CD4-positive, alpha-beta T cell (primary cell): ENCODE data around the gene CCKAR. TPM values are rescaled to one million over a fixed set of nuclear protein-coding genes. Genes with fewer than 3 reads are reported as not detected.

Experiments used
- ATAC-seq: fragments of 200-7000 bp; cut with Tn5 transposase; one replicate; pipeline ENCODE4 v1.10.0; 2022; ENCODE audit warnings: mild to moderate bottlenecking; ENCODE audit not compliant: poor library complexity
- CTCF ChIA-PET: fragments of 350-600 bp; sonication (Branson Sonifier 250); formaldehyde crosslinking; loops from one replicate; lab custom pipeline; 2021; ENCODE audit warnings: antibody characterized with exemption, inconsistent platforms; lab: Charles Lee
- POLR2A ChIA-PET: fragments of 350-600 bp; sonication (Branson Sonifier 250); formaldehyde crosslinking; loops from one replicate; lab custom pipeline; 2021; ENCODE audit warnings: antibody characterized with exemption, inconsistent platforms; lab: Charles Lee
- DNase-seq, 14 experiments: peaks; one replicate each; pipeline ENCODE4 v3.0.0-alpha.2; 2013 to 2020; ENCODE audit warnings: mixed read lengths in 2 of 14
- H3K27ac ChIP-seq, 2 donors: one replicate each; pipeline versions ENCODE4 v1.5.1 to v1.7.0; 2013; ENCODE audit warnings: low read length in 2 of 2, low read depth in 1 of 2, mild to moderate bottlenecking in 1 of 2
- H3K27me3 ChIP-seq, 2 experiments: 1 replicate in 1 of 2; 2 replicates in 1 of 2; pipeline versions ENCODE4 v1.6.1 to v1.7.0; 2013; ENCODE audit warnings: low read length in 2 of 2, control low read depth in 1 of 2, mild to moderate bottlenecking in 1 of 2, moderate library complexity in 1 of 2; ENCODE audit not compliant: insufficient read depth in 2 of 2, control insufficient read depth in 1 of 2
- H3K36me3 ChIP-seq: one replicate; pipeline ENCODE4 v1.6.1; 2013; ENCODE audit warnings: low read length, control low read depth; ENCODE audit not compliant: insufficient read depth
- H3K4me1 ChIP-seq: one replicate; pipeline ENCODE4 v1.6.1; 2013; ENCODE audit warnings: low read length, control low read depth; ENCODE audit not compliant: insufficient read depth
- H3K4me3 ChIP-seq: one replicate; pipeline ENCODE4 v1.5.1; 2013; ENCODE audit warnings: mild to moderate bottlenecking, low read length, moderate library complexity
- H3K9me3 ChIP-seq, 2 experiments: 1 replicate in 1 of 2; 2 replicates in 1 of 2; pipeline versions ENCODE4 v1.6.1 to v1.7.0; 2013; ENCODE audit warnings: low read length in 2 of 2, mild to moderate bottlenecking in 2 of 2, control low read depth in 1 of 2, moderate library complexity in 1 of 2; ENCODE audit not compliant: control insufficient read depth in 1 of 2, insufficient read depth in 1 of 2
- H3K27ac Mint-ChIP-seq: one replicate; pipeline ENCODE4 v1.8.0; 2020; ENCODE audit warnings: mixed read lengths
- H3K27me3 Mint-ChIP-seq: one replicate; pipeline ENCODE4 v1.8.0; 2021; ENCODE audit warnings: mixed read lengths
- H3K36me3 Mint-ChIP-seq: one replicate; pipeline ENCODE4 v1.8.0; 2021; ENCODE audit warnings: low read depth, mixed read lengths
- H3K4me1 Mint-ChIP-seq: one replicate; pipeline ENCODE4 v1.8.0; 2021; ENCODE audit warnings: low read depth, mixed read lengths
- H3K4me3 Mint-ChIP-seq: one replicate; pipeline ENCODE4 v1.8.0; 2020; ENCODE audit warnings: mild to moderate bottlenecking, mixed read lengths
- H3K9me3 Mint-ChIP-seq: one replicate; pipeline ENCODE4 v1.8.0; 2020; ENCODE audit warnings: mixed read lengths
- CTCF ChIP-seq: fragments of 200-600 bp; IDR thresholded peaks from one replicate; pipeline ENCODE4 v1.8.0; 2022; ENCODE audit warnings: antibody characterized with exemption, mild to moderate bottlenecking
- intact Hi-C, 2 experiments: fragments of 100-400 bp; cut with DNase I in 1 of 2; cut with micrococcal nuclease in 1 of 2; formaldehyde crosslinking; loops; one replicate each; pipeline versions ENCODE4 v1.15.1 to v1.9.0; 2023 to 2025; cut with DNase I, micrococcal nuclease
- total RNA-seq, 174 experiments: library from RNA in 2 of 174; stranded (reverse) in 2 of 174; gene quantifications; one replicate each; pipeline ENCODE4 v1.2.3 and lab custom pipeline; 2021 to 2026

CCKAR gene
- total RNA-seq, 2 experiments from 2014 or later: not detected

GRCh38 chr4:26525136-26525770 lies 35.0 kb upstream of the CCKAR start:
- no peak for DNase-seq
- ATAC-seq: no peak
- Mint-ChIP-seq H3K4me3 (no peak overlapping the region), H3K27me3 (peaks cover 5% of the 10 kb centered on the region), H3K9me3 (no peaks in the 10 kb centered on the region), H3K36me3 (no peaks in the 10 kb centered on the region), H3K27ac (no peak overlapping the region), H3K4me1 (no peaks in the 10 kb centered on the region)
- POLR2A ChIA-PET: no interaction called here
- no peaks in the 10 kb centered on the region for H3K4me1 ChIP-seq
- intact Hi-C loops: no loop called here
- peaks cover 0 to 6% of the 10 kb centered on the region in 2 experiments for H3K27me3 ChIP-seq
- H3K27ac ChIP-seq: no peak overlapping the region
- CTCF ChIA-PET: no interaction called here
- TF ChIP-seq CTCF: no peak
- H3K36me3 ChIP-seq: no peaks in the 10 kb centered on the region
- no peak overlapping the region for H3K4me3 ChIP-seq
- H3K9me3 ChIP-seq: no peaks in the 10 kb centered on the region

GRCh38 chr4:26524011-26524410 lies 33.7 kb upstream of the CCKAR start:
- CTCF ChIA-PET: no interaction called here
- Mint-ChIP-seq H3K27ac (no peak overlapping the region), H3K4me1 (no peaks in the 10 kb centered on the region), H3K9me3 (no peaks in the 10 kb centered on the region), H3K36me3 (no peaks in the 10 kb centered on the region), H3K4me3 (no peak overlapping the region), H3K27me3 (peaks cover 5% of the 10 kb centered on the region)
- POLR2A ChIA-PET: no interaction called here
- Histone ChIP-seq H3K27ac (no peak overlapping the region), H3K4me3 (no peak overlapping the region), H3K4me1 (no peaks in the 10 kb centered on the region), H3K36me3 (no peaks in the 10 kb centered on the region), H3K9me3 (no peaks in the 10 kb centered on the region), H3K27me3 (peaks cover 0 to 6% of the 10 kb centered on the region in 2 experiments)
- ATAC-seq (no peak), DNase-seq (no peak)
- intact Hi-C loops: no loop called here
- no peak for TF ChIP-seq CTCF

GRCh38 chr4:26522478-26522877 lies 32.2 kb upstream of the CCKAR start:
- POLR2A ChIA-PET: no interaction called here

More at GRCh38 chr4:26522478-26522877, 32.2 kb upstream of the CCKAR start:
- ATAC-seq (no peak), DNase-seq (no peak)
- no peak overlapping the region for H3K4me3 ChIP-seq
- no peaks in the 10 kb centered on the region for H3K9me3 Mint-ChIP-seq
- no peak overlapping the region for H3K27ac ChIP-seq
- H3K36me3 ChIP-seq: no peaks in the 10 kb centered on the region
- H3K27me3 ChIP-seq: peaks cover 0 to 6% of the 10 kb centered on the region in 2 experiments
- no peaks in the 10 kb centered on the region for H3K9me3 ChIP-seq
- H3K4me3 Mint-ChIP-seq: no peak overlapping the region
- no peaks in the 10 kb centered on the region for H3K4me1 Mint-ChIP-seq
- no peak overlapping the region for H3K27ac Mint-ChIP-seq
- no peak for TF ChIP-seq CTCF
- no peaks in the 10 kb centered on the region for H3K4me1 ChIP-seq
- CTCF ChIA-PET: no interaction called here
- peaks cover 5% of the 10 kb centered on the region for H3K27me3 Mint-ChIP-seq
- intact Hi-C loops: no loop called here
- H3K36me3 Mint-ChIP-seq: no peaks in the 10 kb centered on the region
